ENCODE results near the gene RBM18. TPM values are rescaled to one million over a fixed set of nuclear protein-coding genes. Genes with fewer than 3 reads are reported as not detected.
A peak's percentile ranks its signal among the peaks of the same experiment; 100 is the strongest.

The RBM18 gene
- total RNA-seq, 4 donors from 2014 or later = 10.3 to 11.8 (median 11.1) TPM

GRCh38 chr9:122219856-122220672 is 44.6 kb downstream of the RBM18 start:
- 23 to 30% methylated on average over 39 to 53 of the region's 57 CpGs for WGBS, 2 donors
- intact Hi-C loops (cut with DNase I; ENCODE audit: low total_unique reads) = no loop called here
- DNase-seq (ENCODE audit: low spot score in 2 of 2) = peak in 1 of 2 donors; percentile 83
- no peak overlapping the region for H3K4me3 ChIP-seq (ENCODE audit: low read depth, poor library complexity, severe bottlenecking)
- no peak for TF ChIP-seq CTCF (IDR thresholded peaks at IDR 0.05)
- no peak for TF ChIP-seq POLR2A (IDR thresholded peaks at IDR 0.05)

GRCh38 chr9:122218935-122219855 is 45.4 kb downstream of the RBM18 start:
- intact Hi-C loops (cut with DNase I; ENCODE audit: low total_unique reads) = no loop called here
- 5 to 20% methylated on average over 34 to 59 of the region's 59 CpGs for WGBS, 2 donors
- TF ChIP-seq CTCF (IDR thresholded peaks at IDR 0.05) (no peak), POLR2A (IDR thresholded peaks at IDR 0.05) (no peak)
- peak in 1 of 2 donors; percentile 78 for DNase-seq (ENCODE audit: low spot score in 2 of 2)
- no peak overlapping the region for H3K4me3 ChIP-seq (ENCODE audit: low read depth, poor library complexity, severe bottlenecking)

GRCh38 chr9:122218071-122218934 is 46.3 kb downstream of the RBM18 start:
- intact Hi-C loops (cut with DNase I; ENCODE audit: low total_unique reads) = no loop called here
- 42 to 47% methylated on average over 11 of the region's 11 CpGs for WGBS, 2 donors
- DNase-seq (ENCODE audit: low spot score in 2 of 2) = peak in 1 of 2 donors; percentile 71
- H3K4me3 ChIP-seq (ENCODE audit: low read depth, poor library complexity, severe bottlenecking) = no peak overlapping the region
- TF ChIP-seq POLR2A (IDR thresholded peaks at IDR 0.05) (no peak), CTCF (IDR thresholded peaks at IDR 0.05) (no peak)

- no peak for TF ChIP-seq POLR2A (IDR thresholded peaks at IDR 0.05)
- no peak for TF ChIP-seq CTCF (IDR thresholded peaks at IDR 0.05)
- H3K4me3 ChIP-seq (ENCODE audit: low read depth, poor library complexity, severe bottlenecking) = no peak overlapping the region
- 55% methylated on average over 4 of the region's 4 CpGs for WGBS, 2 donors
- DNase-seq (ENCODE audit: low spot score in 2 of 2) = no peak
- intact Hi-C loops (cut with DNase I; ENCODE audit: low total_unique reads) = no loop called here
Observed at GRCh38 chr9:122217640-122218039, 47.0 kb downstream of the RBM18 start.

GRCh38 chr9:122216798-122217418 is 47.7 kb downstream of the RBM18 start:
- intact Hi-C loops (cut with DNase I; ENCODE audit: low total_unique reads) = no loop called here
- DNase-seq (ENCODE audit: low spot score in 2 of 2) = peak in 1 of 2 donors; percentile 72
- TF ChIP-seq CTCF (IDR thresholded peaks at IDR 0.05) = no peak
- no peak for TF ChIP-seq POLR2A (IDR thresholded peaks at IDR 0.05)
- no peak overlapping the region for H3K4me3 ChIP-seq (ENCODE audit: low read depth, poor library complexity, severe bottlenecking)
- 48 to 59% methylated on average over 34 to 35 of the region's 35 CpGs for WGBS, 2 donors

Measured in lower leg skin (tissue), 4 donors.